GM21825 (cell line): ENCODE measurements around the gene DOCK1.
"Not testable (repeated sequence)": the region's sequence is repeated elsewhere in the genome, so short reads cannot be mapped to it uniquely, and the experiment has no call there.

Experiments
- ATAC-seq: cut with Tn5 transposase; IDR thresholded peaks from one replicate; pipeline ENCODE4 v1.9.1; 2021; ENCODE audit warnings: mild to moderate bottlenecking, moderate library complexity; ENCODE audit not compliant: unreplicated experiment

Gene DOCK1

DNA sequence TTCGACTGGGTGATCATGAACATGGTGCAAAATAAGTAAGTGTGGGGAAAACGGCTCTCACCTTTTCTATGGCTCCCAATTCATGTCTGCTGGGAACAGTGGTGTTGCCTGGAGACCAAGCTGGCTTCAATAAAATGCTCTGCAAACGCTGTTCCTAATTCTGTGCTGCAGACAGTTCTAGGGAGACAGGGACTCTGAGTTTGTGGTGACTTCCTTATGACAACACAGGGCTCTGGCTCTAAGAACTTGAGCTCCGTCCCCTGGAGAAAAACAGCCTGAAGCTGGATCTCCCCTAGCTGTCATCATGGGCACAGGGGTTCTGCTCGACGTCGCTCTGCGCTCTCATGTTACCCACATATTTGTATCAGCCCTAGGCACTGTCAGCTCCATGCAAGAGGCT, 352.2 kb downstream of the DOCK1 start:
- no peak for ATAC-seq

DNA sequence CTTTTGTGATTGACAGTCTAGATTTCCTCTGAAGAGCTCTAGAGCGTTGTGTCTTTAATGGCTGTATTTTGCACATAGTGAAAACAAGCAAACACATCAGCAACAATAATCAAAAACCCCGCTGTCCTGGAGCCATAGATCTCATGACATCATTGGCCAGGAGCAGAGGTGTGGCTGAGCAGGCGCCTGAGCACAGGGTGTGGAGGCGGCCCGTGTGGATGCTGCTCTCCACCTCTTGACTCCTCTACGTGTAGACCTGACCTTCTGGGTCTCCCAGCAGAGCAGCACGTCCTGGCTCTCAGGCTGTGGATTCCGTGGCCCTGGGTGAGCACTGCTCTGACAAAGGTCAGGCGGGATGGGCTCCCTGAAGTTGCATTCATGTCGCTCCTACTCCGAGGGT, 354.1 kb downstream of the DOCK1 start:
- ATAC-seq, result no peak

DNA sequence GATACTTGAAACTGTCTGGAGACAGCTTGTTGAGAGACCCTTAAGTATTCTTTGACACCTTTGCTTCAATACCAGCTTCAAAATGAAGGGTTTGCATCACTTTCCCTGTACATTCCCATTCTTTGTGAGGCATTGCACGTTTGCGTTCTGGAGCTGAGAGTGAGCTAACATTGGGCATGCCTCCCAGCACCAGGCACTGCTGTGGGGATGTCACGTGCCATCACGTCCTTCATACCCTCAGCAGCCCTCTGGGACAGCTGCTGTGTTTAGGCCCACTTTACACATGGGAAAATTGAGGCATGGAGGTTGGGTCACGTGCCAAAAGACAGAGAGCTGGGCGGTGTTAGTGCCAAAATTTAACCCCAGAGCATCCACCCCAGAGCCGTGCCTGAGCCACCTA, 357.4 kb downstream of the DOCK1 start:
- ATAC-seq, result no peak

DNA sequence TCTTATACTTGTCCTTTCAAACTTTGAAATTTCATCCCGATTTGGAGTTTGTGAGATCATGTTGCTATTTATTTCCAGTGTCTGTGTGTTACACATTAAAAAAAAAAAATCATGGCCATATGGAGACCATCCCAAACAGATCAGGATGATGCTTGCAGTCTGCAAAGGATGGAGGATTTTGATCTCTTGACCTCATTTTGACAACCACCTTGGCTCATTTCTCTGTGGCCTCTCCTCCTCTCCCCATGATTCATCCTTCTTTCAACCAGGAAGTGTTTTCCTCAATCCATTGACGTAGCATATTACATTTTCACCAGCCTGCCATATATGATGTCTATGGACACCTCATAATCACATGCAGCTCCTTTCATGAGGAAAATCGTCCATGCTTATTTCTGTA, 360.1 kb downstream of the DOCK1 start:
- no peak for ATAC-seq

DNA sequence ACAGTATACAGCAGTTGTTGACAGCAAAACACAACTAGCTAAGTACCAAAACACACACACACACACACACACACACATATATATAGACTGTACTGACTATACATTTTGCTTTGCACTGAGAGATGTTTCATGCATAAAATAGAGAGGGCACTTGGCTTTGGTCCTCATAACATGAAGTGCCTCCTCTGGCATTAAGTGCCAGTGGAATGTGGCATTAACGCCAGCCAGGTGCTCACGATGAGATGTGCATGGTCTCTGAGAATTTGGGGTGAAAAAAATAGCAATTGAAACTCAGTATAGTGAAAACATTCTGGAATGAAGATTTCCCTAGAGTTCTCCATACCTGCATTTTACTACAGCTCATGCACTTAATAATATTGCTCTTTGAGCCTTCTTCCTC, 361.2 kb downstream of the DOCK1 start:
- ATAC-seq, result no peak

DNA sequence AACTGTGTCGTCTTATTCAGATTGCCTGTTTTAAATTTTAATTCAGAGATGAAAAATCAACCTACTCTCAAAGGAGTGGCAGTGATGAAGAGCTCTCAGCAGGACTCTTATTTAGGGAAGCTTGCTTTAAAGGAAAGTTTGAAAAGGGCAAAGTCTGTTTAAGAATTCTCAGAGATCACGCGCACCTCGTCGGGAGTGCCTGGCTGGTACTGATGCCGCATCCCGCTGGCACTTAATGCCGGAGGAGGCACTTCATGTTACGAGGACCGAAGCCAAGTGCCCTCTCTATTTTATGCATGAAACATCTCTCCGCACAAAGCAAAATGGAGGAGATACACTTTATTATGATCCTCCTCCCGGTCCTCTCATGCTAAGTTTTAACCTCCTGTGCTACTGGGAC, 362.2 kb downstream of the DOCK1 start:
- ATAC-seq, result no peak

DNA sequence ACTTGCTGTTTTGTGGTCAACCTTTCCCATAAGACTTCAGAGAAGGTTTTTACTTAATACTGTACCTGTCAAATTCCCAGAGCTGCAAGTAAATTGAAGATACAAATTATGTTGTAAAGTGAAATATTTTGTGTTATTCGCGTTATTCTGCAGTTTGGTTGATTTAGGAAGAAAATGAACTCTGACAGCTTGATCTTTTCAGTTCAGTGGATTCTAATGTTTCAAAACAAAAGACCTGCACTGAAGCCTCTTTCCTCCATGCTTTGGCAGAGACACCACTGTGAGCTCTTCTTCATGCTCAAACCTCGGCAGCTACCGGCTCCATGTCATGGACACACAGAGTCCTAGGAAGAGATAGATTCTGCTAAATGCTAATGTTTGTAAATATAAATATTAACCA, 366.8 kb downstream of the DOCK1 start:
- ATAC-seq, result no peak

DNA sequence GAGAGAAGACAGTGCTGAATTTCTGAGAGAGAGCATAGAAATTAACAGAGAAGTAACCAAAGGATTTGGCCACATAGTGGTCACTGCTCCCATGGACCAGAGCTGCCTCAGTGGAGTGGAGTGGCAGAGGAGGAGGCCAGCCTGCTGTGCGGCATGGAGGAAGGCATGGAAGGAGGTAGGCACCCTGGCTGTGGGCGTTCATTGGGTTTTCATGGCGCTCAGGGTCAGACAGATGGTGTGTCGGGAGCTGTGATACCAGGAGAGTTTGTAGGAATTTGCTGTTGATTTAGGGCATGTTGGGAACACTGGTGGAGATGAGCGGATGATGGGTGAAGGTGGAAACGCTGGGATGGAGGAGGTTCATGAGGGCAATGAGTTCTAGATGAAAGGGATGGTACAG, 370.0 kb downstream of the DOCK1 start:
- no peak for ATAC-seq

DNA sequence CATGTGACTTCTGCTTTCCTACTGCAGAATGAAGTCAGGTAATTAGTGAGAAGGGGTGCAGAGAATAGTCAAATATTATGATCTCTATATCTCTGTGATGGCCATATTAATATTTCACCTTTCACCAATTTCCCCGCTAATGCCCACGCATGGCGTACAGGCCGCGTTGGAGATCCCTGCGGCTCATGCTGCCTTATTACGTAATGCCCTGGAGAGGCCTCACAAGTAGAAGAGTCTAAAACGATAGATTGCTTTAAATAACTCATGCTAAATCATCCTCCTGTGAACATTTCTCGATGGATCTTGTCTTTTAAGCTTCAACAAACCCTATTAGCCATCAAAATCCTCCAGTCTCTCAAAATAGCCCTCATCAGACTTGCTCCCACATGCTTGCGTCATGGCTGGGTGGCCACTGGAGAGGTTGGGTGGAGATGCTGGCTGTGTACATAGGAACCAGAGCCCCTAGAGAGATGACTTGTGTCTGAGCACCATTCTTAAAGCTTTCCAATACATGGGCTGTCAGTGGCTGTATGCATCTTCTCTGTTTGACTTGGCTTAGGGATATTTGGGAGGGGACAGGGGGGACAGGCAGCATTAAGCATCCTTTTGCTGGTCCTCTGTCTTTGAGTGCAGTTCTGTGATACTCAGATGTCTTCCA, 370.7 kb downstream of the DOCK1 start:
- ATAC-seq, result no peak

DNA sequence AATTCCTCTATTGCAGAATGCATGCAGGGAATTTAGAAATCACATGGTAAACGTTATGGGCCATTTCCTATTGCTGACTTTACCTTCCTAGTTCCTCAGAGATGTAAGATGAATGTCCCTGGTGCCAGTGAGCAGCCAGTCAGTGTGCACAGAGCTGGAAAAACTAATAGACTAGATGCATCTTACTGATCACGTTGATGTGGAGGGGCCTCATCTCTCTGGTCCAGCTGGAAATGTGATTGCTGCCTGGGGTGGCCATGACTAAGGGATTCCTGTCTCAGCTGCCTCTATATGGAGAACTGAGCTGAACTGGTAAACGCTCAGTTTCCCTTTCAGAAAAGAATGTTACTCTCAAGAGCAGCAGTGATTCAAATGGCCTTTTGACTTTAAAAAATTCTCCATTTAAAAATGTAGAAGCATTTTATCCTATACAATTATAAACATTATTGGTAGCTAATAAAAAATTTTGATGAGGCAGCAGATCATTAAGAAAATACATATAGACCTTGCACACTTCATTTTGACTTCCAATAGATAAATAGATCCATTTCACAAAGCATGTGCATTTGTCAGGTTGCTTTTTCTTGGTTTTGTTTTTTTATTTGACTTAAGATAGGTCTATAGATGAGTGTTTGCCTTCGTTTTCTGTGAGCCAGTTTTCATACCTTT, 371.7 kb downstream of the DOCK1 start:
- no peak for ATAC-seq

DNA sequence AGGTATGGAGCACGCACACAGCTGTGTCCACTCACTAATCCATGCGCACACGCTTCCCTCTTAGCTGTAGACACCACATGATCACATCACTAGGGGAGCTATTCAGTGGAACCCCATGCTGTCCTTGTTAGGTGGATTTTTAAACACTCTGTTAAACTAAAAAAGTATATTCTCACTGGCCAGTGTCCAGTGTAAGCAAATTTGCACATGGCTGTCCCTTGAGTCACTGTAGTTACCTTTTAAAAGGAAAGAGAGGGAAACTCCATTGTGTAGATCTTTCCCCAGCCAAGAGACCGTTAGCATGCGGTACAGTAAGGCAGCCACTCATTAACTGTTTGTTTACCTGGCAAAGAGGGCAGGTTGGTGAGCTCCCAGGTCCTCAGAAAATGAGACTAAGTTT, 372.8 kb downstream of the DOCK1 start:
- no peak for ATAC-seq

DNA sequence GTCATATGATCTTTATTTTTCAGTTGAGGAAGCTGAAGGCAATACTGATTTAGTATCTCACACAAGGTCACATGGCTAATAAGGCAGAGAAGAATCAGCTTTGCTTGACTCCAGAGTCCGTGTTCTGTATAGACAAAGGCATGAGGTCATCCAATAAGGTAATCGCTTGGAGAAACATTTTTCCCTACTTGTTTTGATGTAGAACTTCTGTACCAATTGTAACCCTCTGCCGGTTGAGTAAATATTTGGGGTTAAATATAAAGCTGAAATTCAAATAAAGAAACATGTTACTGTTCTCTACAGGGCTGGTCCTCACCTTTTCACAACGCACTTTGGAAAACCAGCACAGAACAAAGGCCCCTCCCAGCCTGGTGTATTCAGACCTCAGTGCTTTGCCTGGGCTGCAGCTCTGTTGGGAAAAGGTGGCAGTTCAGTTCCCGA, 374.1 kb downstream of the DOCK1 start:
- ATAC-seq, result no peak

DNA sequence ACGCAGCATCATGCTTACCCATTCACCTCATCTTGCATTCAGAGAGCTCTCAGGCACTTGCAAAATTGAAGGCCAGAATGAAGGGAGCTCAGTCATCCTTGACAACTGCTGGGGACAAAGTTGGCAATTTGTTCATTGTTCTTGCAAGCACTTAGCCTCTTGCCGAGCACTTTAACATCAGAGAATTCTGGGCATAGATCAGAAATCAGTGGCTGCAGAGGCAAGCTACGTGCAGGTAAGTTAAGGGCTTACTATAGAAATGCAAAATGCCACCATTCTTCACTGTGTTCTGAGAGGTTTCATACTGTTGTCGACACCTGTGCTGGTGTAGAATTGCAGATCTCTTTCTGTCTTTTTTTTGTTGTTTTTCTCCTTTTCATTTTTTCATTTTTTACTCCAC, 375.2 kb downstream of the DOCK1 start:
- no peak for ATAC-seq

DNA sequence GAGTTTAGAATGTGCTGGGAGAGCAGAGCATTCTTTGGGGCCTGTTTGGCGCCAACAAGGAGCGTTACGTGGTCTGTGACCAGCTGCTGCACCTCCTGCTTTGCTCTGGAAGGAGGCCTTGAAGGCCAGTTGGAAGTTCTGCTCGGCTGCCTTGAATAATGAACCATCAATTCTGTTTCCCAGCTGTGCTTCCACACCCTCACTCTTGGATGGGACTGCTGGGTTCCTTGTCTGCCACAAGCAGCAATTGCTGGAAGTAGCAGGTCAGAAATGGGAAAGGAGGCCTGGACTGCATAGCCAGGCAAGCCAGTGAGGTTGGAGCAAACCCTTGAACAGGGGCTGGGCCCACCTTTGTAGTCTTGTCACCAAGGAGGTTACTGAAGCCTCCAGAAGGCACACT, 377.8 kb downstream of the DOCK1 start:
- ATAC-seq, result no peak

DNA sequence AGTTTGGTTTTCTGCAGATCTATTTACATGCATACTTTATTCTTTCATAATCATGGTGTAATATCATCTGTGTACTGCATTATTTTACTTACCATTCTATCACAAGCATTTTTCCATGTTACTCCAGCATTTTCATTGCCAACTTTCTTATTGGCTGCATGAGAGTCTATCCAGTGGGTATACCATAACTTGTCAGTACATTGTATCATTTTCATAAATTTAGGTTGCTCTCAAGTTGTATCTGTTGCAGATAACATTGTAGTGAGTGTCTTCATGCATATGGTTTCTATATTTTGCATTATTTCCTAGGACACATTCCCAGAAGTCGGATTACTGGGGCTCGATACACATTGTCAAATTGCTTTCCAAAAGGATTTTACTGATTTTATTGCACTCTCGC, 378.3 kb downstream of the DOCK1 start:
- no peak for ATAC-seq

DNA sequence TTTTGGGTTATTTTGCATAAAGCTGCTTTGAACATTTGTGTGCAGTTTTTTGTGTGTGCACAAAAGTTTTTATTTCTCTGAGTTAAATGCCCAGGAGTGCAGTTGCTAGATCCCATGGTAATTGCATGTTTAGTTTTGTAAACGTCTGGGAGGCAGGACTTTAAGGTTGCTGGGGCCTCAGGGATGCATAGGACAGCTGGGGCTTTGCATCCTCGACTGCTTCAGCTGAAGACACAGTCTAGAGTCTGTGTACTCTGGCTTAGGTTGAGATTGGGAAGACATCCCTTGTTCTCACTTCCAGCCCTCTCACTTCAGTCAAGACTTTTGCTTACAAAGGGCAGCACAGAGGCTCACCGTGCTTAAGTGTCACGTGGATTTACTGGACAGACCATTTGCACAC, 385.6 kb downstream of the DOCK1 start:
- ATAC-seq, result no peak

DNA sequence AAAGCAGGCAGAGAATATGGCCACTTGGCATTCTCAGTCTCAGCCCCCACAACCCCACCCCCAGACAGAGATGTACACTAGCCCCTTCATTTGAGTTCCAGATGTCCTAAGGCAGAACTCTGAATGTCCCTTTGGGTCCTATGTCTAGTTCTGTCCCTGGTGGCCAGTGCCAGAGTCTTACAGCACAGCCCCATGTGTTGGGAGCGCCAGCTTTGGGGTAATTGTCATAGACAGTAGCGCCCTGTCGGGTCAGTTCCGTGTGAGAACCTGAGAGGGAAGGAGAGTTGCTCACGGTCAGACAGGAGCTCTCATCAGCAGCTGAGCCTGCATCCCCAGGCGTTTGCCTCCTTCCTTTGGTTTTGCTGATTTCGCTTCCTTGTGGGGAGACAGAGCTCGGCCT, 386.1 kb downstream of the DOCK1 start:
- ATAC-seq, result no peak

DNA sequence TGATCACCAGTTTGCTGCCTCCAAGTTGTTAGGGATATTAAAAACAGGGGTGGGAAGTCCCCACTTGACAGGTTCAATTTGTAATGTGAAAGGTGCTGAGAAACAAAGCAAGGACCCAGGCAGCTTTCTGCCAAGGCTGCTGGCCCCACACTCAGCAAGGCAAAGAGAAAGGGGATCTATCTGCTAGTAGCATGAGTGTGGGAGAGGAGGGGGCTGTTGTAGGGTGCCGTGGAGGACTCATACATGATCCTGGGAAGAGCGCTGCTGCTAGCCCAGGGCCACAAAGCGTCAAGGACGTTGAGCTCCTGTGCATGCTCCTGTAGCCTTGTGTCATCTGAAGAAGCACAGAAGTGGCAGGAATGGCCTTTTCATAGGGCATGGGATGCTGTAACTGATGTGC, 387.7 kb downstream of the DOCK1 start:
- no peak for ATAC-seq

DNA sequence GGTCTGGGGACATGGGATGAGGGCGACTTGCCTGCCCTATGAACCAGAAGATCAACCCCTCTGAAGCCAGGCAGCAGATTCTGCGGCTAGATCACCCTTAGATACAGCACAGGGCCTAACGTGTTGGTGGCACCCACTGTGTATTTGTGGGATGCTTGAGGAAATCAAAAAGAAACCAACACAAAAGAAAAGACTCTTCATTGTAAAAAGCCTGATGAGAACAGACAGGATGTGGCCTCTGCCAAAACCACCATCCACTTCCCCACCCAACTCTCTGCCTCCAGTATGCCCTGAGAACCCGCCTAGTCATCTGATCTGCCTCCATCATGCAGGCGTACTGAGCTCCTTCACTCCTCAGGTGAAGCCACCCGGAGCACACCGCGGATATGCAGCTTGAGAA, 388.4 kb downstream of the DOCK1 start:
- ATAC-seq, result no peak

DNA sequence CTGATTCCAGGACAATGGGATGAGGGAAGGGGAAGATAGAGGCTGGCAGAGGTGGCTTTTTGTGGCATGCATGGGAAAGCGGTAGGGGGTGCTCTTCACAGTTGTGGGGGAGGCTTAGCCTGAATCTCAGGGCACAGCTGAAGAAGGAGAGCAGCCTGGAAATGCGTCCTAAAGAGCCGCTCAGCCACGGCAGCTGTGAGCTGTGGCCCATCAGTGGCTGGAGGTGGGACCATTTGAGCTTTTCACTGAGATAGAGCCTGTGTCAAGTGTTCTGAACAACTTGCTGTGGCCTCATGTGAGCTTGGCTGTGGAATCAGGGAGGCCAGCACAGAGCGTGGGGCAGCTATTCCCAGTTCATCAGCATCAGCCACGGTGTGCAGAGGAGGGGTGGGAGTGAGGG, 391.5 kb downstream of the DOCK1 start:
- no peak for ATAC-seq

DNA sequence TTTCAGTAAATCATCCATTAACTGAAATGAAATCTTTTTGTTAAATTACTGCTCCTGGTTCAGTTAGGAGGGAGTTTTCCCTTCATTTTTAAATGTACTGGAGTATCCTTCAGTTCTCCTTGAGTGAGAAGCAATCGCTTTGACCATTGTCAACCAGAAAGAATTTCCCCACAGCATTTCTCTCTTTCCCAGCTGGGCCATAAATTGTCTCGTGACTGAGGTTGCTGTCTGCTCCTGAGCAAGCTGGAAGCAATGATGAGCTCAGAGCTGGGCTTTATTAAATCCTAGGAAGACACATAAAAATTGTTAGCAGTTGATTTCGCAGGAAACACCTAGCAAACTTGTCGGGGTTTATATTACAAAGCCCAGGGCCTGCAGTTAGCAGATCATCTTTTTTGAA, 393.2 kb downstream of the DOCK1 start:
- no peak for ATAC-seq

DNA sequence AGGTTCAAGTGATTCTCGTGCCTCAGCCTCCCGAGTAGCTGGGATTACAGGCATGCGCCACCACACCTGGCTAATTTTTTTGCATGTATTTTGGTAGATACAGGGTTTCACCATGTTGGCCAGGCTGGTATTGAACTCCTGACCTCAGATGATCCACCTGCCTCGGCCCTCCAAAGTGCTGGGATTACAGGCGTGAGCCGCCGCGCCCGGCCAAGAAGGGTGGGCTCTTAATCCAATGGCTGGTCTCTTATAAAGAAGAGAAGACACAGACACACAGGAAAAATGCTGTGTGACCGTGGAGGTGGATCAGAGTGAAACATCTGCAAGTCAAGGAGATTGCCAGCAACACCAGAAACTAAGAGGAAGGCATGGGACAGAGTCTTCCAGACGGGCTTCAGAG, 394.0 kb downstream of the DOCK1 start:
- not testable (repeated sequence) for ATAC-seq
